GM19397 (cell line): ENCODE data around the gene OAS1.
A peak's percentile ranks its signal among the peaks of the same experiment; 100 is the strongest.
"Not testable (repeated sequence)": the region's sequence is repeated elsewhere in the genome, so short reads cannot be mapped to it uniquely, and the experiment has no call there.

Experiments used
- ATAC-seq: cut with Tn5 transposase; IDR thresholded peaks from one replicate; pipeline ENCODE4 v1.9.1; 2021; ENCODE audit warnings: mild to moderate bottlenecking, moderate library complexity; ENCODE audit not compliant: unreplicated experiment

The OAS1 gene

GRCh38 chr12:112933129-112933505 lies 26.4 kb downstream of the OAS1 start:
- no peak for ATAC-seq

- ATAC-seq, result no peak
Measured at GRCh38 chr12:112936264-112936663, 29.5 kb downstream of the OAS1 start.

- ATAC-seq, result no peak
Measured at GRCh38 chr12:112936927-112937326, 30.2 kb downstream of the OAS1 start.

GRCh38 chr12:112937741-112938719 lies 31.3 kb downstream of the OAS1 start, which contains the start of gene OAS3:
Gene OAS3, plus strand, starts transcription at chr12:112938474. Its CDS starts 57 bp downstream, at chr12:112938531.
- ATAC-seq, result peak; percentile 51

GRCh38 chr12:112938751-112939150 lies 32.0 kb downstream of the OAS1 start:
- no peak for ATAC-seq

GRCh38 chr12:112939761-112940381 lies 33.1 kb downstream of the OAS1 start:
- peak; percentile 48 for ATAC-seq

- ATAC-seq, result no peak
Measured at GRCh38 chr12:112941528-112942335, 35.0 kb downstream of the OAS1 start.

GRCh38 chr12:112942572-112942971 lies 35.8 kb downstream of the OAS1 start:
- no peak for ATAC-seq

- ATAC-seq, result no peak
Measured at GRCh38 chr12:112944024-112944690, 37.4 kb downstream of the OAS1 start.

- ATAC-seq, result no peak
Measured at GRCh38 chr12:112945515-112945914, 38.8 kb downstream of the OAS1 start.

- no peak for ATAC-seq
Measured at GRCh38 chr12:112946236-112947000, 39.7 kb downstream of the OAS1 start.

GRCh38 chr12:112947314-112947713 lies 40.6 kb downstream of the OAS1 start:
- ATAC-seq, result no peak

- ATAC-seq, result no peak
Measured at GRCh38 chr12:112947761-112948160, 41.0 kb downstream of the OAS1 start.

- ATAC-seq, result no peak
Measured at GRCh38 chr12:112948806-112949205, 42.0 kb downstream of the OAS1 start.

- no peak for ATAC-seq
Measured at GRCh38 chr12:112950701-112951100, 43.9 kb downstream of the OAS1 start.

- ATAC-seq, result not testable (repeated sequence)
Measured at GRCh38 chr12:112957125-112957524, 50.4 kb downstream of the OAS1 start.

- ATAC-seq, result no peak
Measured at GRCh38 chr12:112961074-112961473, 54.3 kb downstream of the OAS1 start.

- no peak for ATAC-seq
Measured at GRCh38 chr12:112961536-112961935, 54.8 kb downstream of the OAS1 start.

- ATAC-seq, result no peak
Measured at GRCh38 chr12:112962561-112962960, 55.8 kb downstream of the OAS1 start.
